Tibial nerve (tissue), 4 donors: Measurements from ENCODE around the gene GPR139.

Source experiments
- EP300 ChIP-seq, 2 donors: sonication (generic); formaldehyde crosslinking; IDR thresholded peaks; one replicate each; pipeline ENCODE4 v1.6.1; 2017; ENCODE audit warnings: antibody characterized with exemption in 2 of 2, mild to moderate bottlenecking in 1 of 2
- POLR2A ChIP-seq, 2 donors: fragments of 450-650 bp; IDR thresholded peaks; one replicate each; pipeline ENCODE4 v1.6.1; 2017; ENCODE audit warnings: antibody characterized with exemption in 2 of 2, mild to moderate bottlenecking in 2 of 2, moderate library complexity in 2 of 2
- TF ChIP-seq, protein P1 (sequence below), 5 experiments: fragments of 200-600 bp in 3 of 5; fragments of 450-650 bp in 2 of 5; sonication (generic) in 3 of 5; IDR thresholded peaks; one replicate each; pipeline ENCODE4 v1.5.1; 2016 to 2019; ENCODE audit warnings: antibody characterized with exemption in 5 of 5, mild to moderate bottlenecking in 3 of 5, moderate library complexity in 2 of 5

DNA sequence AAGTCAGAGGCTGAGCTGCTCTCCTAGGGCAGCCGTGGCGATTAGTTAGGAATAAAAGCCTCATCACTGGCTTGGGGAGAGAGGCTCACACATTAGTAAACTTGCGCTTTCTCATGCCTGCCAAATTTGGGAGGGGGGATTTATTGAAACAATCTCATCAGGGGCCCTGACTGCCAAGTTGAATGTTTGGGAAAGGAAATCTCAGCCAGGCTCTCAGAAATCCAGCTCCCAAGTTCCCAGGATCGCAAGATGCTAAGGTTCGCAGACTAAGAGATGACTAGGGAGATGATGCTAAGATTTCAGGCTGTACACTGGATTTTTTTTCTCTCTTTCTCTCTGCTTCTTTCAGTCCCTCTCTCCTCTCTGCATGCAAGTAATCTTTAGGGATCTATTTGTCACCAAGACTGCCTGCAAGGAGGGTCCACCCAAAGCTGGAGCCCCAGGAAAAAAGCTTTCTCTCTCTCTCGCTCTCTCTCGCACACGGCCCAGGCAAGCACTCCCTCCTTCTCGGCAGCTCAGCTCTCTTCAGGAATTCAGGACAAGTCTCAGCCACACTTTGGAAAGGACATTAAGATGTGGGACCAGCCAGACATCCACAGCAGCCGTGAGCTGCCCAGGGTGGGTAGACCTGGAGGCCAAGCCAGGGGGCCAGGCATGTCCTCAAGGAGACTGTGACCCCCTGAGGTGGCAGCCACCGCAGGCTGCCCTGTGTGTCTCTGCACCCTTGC is 1.4 kb downstream of the GPR139 start:
- TF ChIP-seq, protein P1, sequence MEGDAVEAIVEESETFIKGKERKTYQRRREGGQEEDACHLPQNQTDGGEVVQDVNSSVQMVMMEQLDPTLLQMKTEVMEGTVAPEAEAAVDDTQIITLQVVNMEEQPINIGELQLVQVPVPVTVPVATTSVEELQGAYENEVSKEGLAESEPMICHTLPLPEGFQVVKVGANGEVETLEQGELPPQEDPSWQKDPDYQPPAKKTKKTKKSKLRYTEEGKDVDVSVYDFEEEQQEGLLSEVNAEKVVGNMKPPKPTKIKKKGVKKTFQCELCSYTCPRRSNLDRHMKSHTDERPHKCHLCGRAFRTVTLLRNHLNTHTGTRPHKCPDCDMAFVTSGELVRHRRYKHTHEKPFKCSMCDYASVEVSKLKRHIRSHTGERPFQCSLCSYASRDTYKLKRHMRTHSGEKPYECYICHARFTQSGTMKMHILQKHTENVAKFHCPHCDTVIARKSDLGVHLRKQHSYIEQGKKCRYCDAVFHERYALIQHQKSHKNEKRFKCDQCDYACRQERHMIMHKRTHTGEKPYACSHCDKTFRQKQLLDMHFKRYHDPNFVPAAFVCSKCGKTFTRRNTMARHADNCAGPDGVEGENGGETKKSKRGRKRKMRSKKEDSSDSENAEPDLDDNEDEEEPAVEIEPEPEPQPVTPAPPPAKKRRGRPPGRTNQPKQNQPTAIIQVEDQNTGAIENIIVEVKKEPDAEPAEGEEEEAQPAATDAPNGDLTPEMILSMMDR (IDR thresholded peaks at IDR 0.05): no peak
- no peak for TF ChIP-seq POLR2A (IDR thresholded peaks at IDR 0.05)
- no peak for TF ChIP-seq EP300 (IDR thresholded peaks at IDR 0.05)
